Measurements from ENCODE around the gene ALPL. TPM values are rescaled to one million over a fixed set of nuclear protein-coding genes. Genes with fewer than 3 reads are reported as not detected.
A peak's percentile ranks its signal among the peaks of the same experiment; 100 is the strongest.

The ALPL gene
- total and polyA plus RNA-seq, 9 of the 15 experiments (the other 6 are each of a cell fraction or from before 2014, with no cell fraction given) = 0.04 to 0.38 (median 0.18) TPM; not detected in 4

DNA sequence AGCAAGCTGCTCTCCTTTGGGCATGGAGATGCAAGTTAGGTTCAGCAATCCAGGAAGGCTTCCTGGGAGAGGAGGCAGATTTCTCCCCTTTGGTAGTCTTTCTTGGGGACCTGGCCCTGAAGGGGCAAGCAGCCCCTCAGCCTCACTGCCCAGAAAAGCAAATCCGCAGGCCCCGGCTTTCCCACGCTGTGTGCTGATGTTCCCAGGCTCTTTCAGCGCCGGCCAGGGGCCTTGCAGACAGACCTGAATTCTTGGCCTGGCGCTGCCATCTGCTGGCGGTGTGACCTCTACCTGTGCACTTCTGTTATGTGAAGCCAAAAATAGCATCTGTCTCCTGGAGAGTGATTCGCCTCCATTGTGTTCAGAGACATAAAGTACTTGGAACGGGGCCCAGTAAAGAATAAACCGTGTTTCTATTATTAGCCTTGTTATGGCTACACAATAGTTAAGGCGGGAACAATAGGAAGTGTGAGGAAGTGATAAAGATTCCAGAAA lies 64.8 kb downstream of the ALPL start (continued):
- 0 out of 2 replicates have a peak, but pooled peaks have one; percentile 71 for TF ChIP-seq SMARCA5 (IDR thresholded peaks at IDR 0.05)
- TF ChIP-seq SOX6 (IDR thresholded peaks at IDR 0.05) = peak; percentile 23; the same call in 1 of the 2 replicates
- 0 out of 2 replicates have a peak, but pooled peaks have one; percentile 28 for TF ChIP-seq L3MBTL2 (IDR thresholded peaks at IDR 0.05)
- no peak for TF ChIP-seq HEY1 (CRISPR knock-in tag; IDR thresholded peaks at IDR 0.05; ENCODE audit: borderline replicate concordance)
- TF ChIP-seq, protein P1, sequence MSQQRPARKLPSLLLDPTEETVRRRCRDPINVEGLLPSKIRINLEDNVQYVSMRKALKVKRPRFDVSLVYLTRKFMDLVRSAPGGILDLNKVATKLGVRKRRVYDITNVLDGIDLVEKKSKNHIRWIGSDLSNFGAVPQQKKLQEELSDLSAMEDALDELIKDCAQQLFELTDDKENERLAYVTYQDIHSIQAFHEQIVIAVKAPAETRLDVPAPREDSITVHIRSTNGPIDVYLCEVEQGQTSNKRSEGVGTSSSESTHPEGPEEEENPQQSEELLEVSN (IDR thresholded peaks at IDR 0.05; ENCODE audit: borderline replicate concordance in 1 of 2, extremely low read depth in 1 of 2, insufficient read depth in 1 of 2, insufficient read length in 1 of 2, low read depth in 1 of 2, low read length in 1 of 2, poor library complexity in 1 of 2, severe bottlenecking in 1 of 2) = peak in 1 of 2 experiments; percentile 3
- TF ChIP-seq GABPB1 (CRISPR knock-in tag; IDR thresholded peaks at IDR 0.05) = peak; percentile 45; the same call in 1 of the 2 replicates
- TF ChIP-seq DNMT1 (IDR thresholded peaks at IDR 0.05) = no peak
- TF ChIP-seq, protein P2, sequence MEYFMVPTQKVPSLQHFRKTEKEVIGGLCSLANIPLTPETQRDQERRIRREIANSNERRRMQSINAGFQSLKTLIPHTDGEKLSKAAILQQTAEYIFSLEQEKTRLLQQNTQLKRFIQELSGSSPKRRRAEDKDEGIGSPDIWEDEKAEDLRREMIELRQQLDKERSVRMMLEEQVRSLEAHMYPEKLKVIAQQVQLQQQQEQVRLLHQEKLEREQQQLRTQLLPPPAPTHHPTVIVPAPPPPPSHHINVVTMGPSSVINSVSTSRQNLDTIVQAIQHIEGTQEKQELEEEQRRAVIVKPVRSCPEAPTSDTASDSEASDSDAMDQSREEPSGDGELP (CRISPR knock-in tag; IDR thresholded peaks at IDR 0.05; ENCODE audit: borderline replicate concordance) = peak; percentile 45; the same call in 1 of the 2 replicates
- peak; percentile 56 to 72; a peak in 3 of 4 replicates for TF ChIP-seq KDM1A (IDR thresholded peaks at IDR 0.05)
- peak; percentile 97 for TF ChIP-seq MEF2A (IDR thresholded peaks at IDR 0.05; ENCODE audit: control insufficient read depth, low read depth, low read length)
- TF ChIP-seq, protein P3, sequence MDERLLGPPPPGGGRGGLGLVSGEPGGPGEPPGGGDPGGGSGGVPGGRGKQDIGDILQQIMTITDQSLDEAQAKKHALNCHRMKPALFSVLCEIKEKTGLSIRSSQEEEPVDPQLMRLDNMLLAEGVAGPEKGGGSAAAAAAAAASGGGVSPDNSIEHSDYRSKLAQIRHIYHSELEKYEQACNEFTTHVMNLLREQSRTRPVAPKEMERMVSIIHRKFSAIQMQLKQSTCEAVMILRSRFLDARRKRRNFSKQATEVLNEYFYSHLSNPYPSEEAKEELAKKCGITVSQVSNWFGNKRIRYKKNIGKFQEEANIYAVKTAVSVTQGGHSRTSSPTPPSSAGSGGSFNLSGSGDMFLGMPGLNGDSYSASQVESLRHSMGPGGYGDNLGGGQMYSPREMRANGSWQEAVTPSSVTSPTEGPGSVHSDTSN (CRISPR knock-in tag; IDR thresholded peaks at IDR 0.05; ENCODE audit: low read depth) = no peak
- TF ChIP-seq, protein P3 (tag; conservative IDR thresholded peaks at IDR 0.05; ENCODE audit: low read depth) = no peak
- no peak for TF ChIP-seq BRCA1 (IDR thresholded peaks at IDR 0.05)
- no peak for TF ChIP-seq BRCA1 (CRISPR knock-in tag; IDR thresholded peaks at IDR 0.05)
- peak; percentile 71 for TF ChIP-seq SMC3 (conservative IDR thresholded peaks at IDR 0.05; ENCODE audit: insufficient read depth, low read depth, low read length)
- TF ChIP-seq, protein P4, sequence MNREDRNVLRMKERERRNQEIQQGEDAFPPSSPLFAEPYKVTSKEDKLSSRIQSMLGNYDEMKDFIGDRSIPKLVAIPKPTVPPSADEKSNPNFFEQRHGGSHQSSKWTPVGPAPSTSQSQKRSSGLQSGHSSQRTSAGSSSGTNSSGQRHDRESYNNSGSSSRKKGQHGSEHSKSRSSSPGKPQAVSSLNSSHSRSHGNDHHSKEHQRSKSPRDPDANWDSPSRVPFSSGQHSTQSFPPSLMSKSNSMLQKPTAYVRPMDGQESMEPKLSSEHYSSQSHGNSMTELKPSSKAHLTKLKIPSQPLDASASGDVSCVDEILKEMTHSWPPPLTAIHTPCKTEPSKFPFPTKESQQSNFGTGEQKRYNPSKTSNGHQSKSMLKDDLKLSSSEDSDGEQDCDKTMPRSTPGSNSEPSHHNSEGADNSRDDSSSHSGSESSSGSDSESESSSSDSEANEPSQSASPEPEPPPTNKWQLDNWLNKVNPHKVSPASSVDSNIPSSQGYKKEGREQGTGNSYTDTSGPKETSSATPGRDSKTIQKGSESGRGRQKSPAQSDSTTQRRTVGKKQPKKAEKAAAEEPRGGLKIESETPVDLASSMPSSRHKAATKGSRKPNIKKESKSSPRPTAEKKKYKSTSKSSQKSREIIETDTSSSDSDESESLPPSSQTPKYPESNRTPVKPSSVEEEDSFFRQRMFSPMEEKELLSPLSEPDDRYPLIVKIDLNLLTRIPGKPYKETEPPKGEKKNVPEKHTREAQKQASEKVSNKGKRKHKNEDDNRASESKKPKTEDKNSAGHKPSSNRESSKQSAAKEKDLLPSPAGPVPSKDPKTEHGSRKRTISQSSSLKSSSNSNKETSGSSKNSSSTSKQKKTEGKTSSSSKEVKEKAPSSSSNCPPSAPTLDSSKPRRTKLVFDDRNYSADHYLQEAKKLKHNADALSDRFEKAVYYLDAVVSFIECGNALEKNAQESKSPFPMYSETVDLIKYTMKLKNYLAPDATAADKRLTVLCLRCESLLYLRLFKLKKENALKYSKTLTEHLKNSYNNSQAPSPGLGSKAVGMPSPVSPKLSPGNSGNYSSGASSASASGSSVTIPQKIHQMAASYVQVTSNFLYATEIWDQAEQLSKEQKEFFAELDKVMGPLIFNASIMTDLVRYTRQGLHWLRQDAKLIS (CRISPR knock-in tag; IDR thresholded peaks at IDR 0.05) = 0 out of 2 replicates have a peak, but pooled peaks have one; percentile 60
